ENCODE data around the gene OR4C6.

OR4C6 gene

GRCh38 chr11:55661901-55662300 is at the start of gene OR4C6:
Gene OR4C6 (plus strand): TSS chr11:55662201. CDS start chr11:55665167, 2,966 bp downstream.
- no peak for DNase-seq

GRCh38 chr11:55624531-55624930 is 37.5 kb upstream of the OR4C6 start:
- no peak for DNase-seq

GRCh38 chr11:55634813-55635212 is 27.2 kb upstream of the OR4C6 start, which contains the start of gene OR4P4:
Gene OR4P4 (plus strand): TSS chr11:55635113.
- DNase-seq, result no peak

GRCh38 chr11:55648027-55648426 is 14.0 kb upstream of the OR4C6 start, which contains the start of gene OR4S2:
Gene OR4S2 (plus strand): TSS chr11:55648327. CDS start chr11:55650904, 2,577 bp downstream.
- DNase-seq, result no peak

DNA sequence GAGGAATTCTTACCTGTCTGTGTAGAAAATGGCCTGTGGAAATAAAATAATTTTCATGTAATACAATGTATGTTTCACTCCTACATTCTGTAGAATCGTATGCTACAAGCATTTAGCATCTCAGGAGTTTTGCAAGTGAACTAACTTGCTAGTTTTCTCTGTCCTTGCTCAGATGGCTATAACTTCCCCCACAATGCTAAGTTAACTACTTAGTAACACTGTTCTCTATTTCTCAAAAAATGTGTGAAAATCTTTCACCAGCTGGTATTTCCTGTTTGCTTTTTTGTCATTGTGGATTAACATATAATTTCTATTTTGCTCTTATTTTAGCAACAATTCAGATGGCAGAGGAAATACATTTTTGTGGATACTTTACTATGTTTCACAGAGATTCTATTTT is 9.4 kb upstream of the OR4C6 start:
- no peak for DNase-seq

GRCh38 chr11:55655096-55655495 is 6.9 kb upstream of the OR4C6 start:
- DNase-seq, result no peak

DNA sequence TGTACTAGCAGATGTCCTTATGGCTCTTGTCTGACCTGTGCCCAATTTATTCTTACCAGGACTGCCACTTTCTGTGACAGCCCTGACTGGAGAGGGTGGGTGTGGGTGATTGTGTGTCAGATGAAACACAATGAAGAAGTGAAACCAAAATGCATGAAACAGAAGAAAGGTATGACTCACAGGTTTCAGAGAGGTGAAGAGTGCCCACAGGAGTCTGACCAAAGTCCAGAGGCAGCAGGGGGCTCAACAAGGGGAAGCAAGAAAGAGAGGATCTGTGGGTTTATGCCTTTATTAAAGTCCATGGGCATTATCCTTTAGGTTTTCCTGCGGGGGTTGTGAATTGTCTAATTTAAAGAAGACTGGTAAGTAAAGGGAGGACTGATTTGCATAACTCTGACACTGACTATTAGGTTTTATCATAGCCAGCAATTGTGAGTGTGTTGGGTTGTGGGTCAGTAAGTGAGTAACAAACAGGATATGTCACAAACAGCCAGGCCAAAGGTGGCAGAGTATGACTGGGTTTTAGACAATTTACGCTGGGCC is 3.9 kb upstream of the OR4C6 start:
- no peak for DNase-seq

DNA sequence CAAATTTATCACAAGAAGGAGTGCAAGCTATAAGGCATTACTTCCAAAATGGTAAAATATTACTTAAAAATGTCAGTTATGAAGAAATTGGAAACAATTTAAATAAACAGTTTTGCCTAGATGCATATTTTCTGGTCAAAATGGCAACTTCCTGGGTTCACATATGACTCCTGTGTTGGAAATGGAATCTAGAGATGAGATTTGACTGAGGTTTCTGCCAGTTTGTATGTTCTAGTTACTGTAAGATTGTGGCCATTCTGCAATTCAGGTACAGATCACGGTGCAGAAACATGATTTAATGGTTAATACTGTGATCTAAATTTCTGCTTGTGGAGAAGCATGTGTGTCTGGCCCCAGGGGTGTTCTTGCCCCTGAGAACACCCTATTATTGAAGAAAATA is 3.4 kb upstream of the OR4C6 start:
- no peak for DNase-seq

DNA sequence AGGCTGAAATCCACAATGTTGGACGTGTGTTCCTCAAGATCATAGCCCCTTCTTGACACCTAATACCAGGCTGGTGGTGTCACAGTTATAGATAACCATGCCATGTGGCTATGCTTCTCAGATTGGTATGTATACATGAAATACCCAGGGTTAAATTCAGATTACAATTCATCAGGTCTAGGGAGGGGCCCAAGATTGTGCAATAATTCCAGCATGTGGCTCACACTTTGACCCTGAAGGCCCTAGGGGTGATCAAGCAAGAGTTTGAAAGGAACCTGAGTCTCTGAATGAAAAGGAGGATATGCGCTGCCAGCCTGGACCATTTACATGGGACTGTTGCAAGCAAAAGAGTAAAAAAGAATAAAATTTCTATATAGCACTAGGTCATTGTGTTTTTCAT is 7.4 kb downstream of the OR4C6 start:
- DNase-seq, result no peak

DNA sequence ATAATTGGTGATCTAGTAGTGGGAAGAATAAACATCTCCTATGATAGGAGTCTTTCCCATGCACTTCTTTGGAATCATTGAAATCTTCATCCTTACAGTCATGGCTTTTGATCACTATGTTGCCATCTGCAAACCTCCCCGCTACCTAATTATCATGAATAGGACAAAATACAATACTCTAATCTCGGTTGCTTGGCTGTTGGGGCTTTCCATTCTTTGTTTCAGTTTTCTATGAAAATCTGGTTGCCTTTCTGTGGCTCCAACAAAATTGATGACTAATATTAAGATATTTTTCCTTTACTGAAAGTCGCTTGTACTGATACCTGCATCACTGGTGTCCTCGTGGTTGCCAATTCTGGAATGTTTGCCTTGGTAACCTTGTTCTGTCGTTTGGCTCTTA is 11.9 kb downstream of the OR4C6 start:
- DNase-seq, result no peak

DNA sequence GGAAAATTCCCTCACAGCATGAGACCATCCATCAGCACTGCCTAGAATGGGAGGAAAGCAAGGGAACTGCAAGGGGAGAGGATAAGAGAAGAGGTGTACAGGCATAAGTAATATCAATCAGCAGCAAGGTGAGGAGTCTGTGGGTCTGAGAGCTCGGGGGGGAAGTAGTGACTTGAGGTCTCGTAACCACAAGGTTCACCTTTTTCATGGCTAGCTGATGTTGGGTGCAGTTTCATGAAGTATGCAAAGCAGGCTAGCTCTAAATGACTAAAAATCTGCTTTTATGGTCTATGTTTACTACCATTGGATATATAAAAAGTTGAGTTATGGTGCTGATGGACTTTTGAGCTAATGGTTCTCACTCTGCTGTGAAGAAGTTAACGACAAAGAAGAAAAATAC is 35.8 kb downstream of the OR4C6 start:
- DNase-seq, result no peak

- no peak for DNase-seq
Observed at GRCh38 chr11:55701429-55701828, 39.4 kb downstream of the OR4C6 start.

GRCh38 chr11:55707029-55707428 is 45.0 kb downstream of the OR4C6 start:
- no peak for DNase-seq

DNA sequence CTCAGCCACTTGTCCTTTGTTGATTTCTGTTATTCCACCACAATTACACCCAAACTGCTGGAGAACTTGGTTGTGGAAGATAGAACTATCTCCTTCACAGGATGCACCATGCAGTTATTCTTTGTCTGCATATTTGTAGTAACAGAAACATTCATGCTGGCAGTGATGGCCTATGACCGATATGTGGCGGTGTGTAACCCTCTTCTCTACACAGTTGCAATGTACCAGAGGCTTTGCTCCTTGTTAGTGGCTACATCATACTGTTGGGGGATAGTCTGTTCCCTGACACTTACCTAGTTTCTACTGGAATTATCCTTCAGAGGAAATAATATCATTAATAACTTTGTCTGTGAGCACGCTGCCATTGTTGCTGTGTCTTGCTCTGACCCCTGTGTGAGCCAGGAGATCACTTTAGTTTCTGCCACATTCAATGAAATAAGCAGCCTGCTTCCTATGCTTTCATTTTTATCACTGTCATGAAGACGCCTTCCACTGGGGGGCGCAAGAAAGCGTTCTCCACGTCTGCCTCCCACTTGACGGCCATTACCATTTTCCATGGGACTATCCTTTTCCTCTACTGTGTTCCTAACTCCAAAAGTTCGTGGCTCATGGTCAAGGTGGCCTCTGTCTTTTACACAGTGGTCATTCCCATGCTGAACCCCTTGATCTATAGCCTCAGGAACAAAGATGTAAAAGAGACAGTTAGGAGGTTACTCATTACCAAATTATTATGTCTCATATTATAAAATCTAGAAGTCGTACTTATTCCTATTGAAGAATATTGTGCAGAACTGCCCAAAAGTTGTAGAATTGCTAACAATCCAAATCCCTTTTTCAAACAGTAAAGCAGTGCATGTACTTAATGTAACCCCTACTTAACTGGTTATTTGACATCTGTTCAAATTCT is 53.2 kb downstream of the OR4C6 start:
- no peak for DNase-seq
